Kidney (tissue), 14 donors: ENCODE measurements around the gene OOSP1. TPM values are rescaled to one million over a fixed set of nuclear protein-coding genes. Genes with fewer than 3 reads are reported as not detected.

ENCODE experiments used
- DNase-seq, 5 donors: peaks; one replicate each; pipeline ENCODE4 v3.0.0-alpha.2; 2013 to 2020
- FAIRE-seq: peaks from 2 replicates; lab custom pipeline; 2012; peaks lifted over from hg19 to GRCh38; lab: Jason Lieb, UNC
- H3K27ac ChIP-seq, 2 donors: one replicate each; pipeline ENCODE4 v1.7.0; 2013; ENCODE audit warnings: low read depth in 2 of 2, low read length in 2 of 2, inconsistent platforms in 1 of 2
- H3K27me3 ChIP-seq: one replicate; pipeline ENCODE4 v1.7.1; 2013; ENCODE audit warnings: low read length, inconsistent platforms; ENCODE audit not compliant: control insufficient read depth, insufficient read depth
- H3K36me3 ChIP-seq, 3 donors: one replicate each; pipeline versions ENCODE4 v1.7.0 to v1.7.1; 2013; ENCODE audit warnings: low read length in 3 of 3, control low read depth in 1 of 3, inconsistent platforms in 1 of 3; ENCODE audit not compliant: insufficient read depth in 3 of 3, control insufficient read depth in 2 of 3
- H3K4me1 ChIP-seq, 3 donors: one replicate each; pipeline versions ENCODE4 v1.7.0 to v1.7.1; 2013; ENCODE audit warnings: low read length in 3 of 3, inconsistent platforms in 1 of 3, low read depth in 1 of 3; ENCODE audit not compliant: control insufficient read depth in 2 of 3, insufficient read depth in 2 of 3
- H3K4me3 ChIP-seq, 3 donors: one replicate each; pipeline versions ENCODE4 v1.7.0 to v1.8.1; 2013; ENCODE audit warnings: low read length in 3 of 3, control low read depth in 1 of 3, inconsistent platforms in 1 of 3
- H3K9ac ChIP-seq, 3 donors: one replicate each; pipeline versions ENCODE4 v1.7.0 to v1.7.1; 2013; ENCODE audit warnings: low read length in 3 of 3, control low read depth in 1 of 3, inconsistent platforms in 1 of 3
- H3K9me3 ChIP-seq, 3 donors: one replicate each; pipeline versions ENCODE4 v1.7.0 to v1.7.1; 2013; ENCODE audit warnings: low read length in 3 of 3, control low read depth in 1 of 3, inconsistent platforms in 1 of 3; ENCODE audit not compliant: control insufficient read depth in 2 of 3, insufficient read depth in 1 of 3
- intact Hi-C: fragments of 100-400 bp; cut with DNase I; formaldehyde crosslinking; loops from one replicate; pipeline ENCODE4 v1.11.1; 2022
- polyA plus RNA-seq: library from polyadenylated mRNA; stranded (reverse); fragments of 350-450 nt; fragmentation: Illumina TruSeq; extraction: RNeasy Lipid Tissue Mini Kit (QIAGEN cat#74804); gene quantifications from one replicate; pipeline ENCODE4 v1.2.3, GENCODE V29; 2014; ENCODE audit warnings: low read depth, low replicate concordance; ENCODE audit not compliant: insufficient read depth
- total RNA-seq: library from RNA; stranded (reverse); fragmentation: NEBNext Ultra II Directional; extraction: Animal tissue kit (Norgen Biotek cat#: 25700); gene quantifications from one replicate; pipeline ENCODE4 v1.2.1, GENCODE V29; 2021
- TF ChIP-seq, protein P1 (sequence below): IDR thresholded peaks from 3 replicates; pipeline ENCODE4 v1.5.1; 2012; ENCODE audit warnings: mild to moderate bottlenecking, moderate library complexity, borderline replicate concordance; ENCODE audit not compliant: insufficient read depth; ENCODE audit errors: extremely low read depth
- donor health status: control.
- donor health status: control.
- donor health status: control.
- donor health status: control.
- donor health status: control.
- donor health status: DM: yes; HTN: yes; CAD: no.
- donor health status: Normal renal cell carcinoma (clear cell type).

Gene OOSP1
- total and polyA plus RNA-seq, 2 donors from 2014 or later = not detected

DNA sequence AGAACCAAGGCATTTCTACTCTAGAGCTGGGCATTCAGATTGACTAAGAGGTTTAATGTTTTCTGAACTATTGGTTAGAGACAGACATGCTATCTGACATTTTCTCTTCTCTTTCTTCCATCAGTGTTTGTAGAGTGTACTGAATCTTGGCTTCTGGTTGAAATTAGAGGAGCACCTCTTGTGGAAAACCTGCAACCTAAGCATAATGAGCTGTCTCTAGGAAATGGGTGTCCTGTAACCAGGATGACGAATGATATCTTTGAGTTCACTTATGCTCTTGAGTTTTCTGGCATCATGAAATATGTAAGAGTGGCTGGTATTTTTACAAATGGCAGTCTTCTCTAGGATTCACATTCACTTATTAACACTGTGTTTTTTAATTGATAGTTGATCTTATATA is 45.0 kb downstream of the OOSP1 start:
- FAIRE-seq = no peak
- H3K27ac ChIP-seq = no peak overlapping the region
- H3K36me3 ChIP-seq = no peaks in the 10 kb centered on the region
- H3K9ac ChIP-seq = no peak overlapping the region
- intact Hi-C loops = no loop called here
- H3K4me1 ChIP-seq = no peaks in the 10 kb centered on the region
- no peak for DNase-seq
- H3K9me3 ChIP-seq = no peaks in the 10 kb centered on the region
- H3K4me3 ChIP-seq = no peak overlapping the region
- H3K27me3 ChIP-seq = no peaks in the 10 kb centered on the region
- TF ChIP-seq, protein P1, sequence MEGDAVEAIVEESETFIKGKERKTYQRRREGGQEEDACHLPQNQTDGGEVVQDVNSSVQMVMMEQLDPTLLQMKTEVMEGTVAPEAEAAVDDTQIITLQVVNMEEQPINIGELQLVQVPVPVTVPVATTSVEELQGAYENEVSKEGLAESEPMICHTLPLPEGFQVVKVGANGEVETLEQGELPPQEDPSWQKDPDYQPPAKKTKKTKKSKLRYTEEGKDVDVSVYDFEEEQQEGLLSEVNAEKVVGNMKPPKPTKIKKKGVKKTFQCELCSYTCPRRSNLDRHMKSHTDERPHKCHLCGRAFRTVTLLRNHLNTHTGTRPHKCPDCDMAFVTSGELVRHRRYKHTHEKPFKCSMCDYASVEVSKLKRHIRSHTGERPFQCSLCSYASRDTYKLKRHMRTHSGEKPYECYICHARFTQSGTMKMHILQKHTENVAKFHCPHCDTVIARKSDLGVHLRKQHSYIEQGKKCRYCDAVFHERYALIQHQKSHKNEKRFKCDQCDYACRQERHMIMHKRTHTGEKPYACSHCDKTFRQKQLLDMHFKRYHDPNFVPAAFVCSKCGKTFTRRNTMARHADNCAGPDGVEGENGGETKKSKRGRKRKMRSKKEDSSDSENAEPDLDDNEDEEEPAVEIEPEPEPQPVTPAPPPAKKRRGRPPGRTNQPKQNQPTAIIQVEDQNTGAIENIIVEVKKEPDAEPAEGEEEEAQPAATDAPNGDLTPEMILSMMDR = no peak

DNA sequence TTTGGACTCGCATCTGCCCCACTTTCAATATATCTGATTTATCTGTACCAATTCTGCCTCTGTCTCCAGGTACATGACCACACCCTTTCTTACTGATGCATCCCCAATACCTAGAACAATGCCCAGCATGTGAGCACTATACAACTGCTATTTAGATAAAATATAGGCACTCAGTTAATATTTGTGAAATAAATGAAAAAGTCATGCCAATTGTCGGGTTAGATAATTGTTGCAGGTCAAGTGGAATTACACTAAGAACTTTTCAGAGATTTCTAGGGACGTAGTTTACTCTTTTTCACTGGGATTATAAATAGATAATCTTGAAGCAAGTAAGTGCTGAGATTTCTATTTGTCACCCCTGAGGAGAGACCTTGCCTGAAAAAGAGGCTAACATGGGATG is 46.1 kb downstream of the OOSP1 start:
- Histone ChIP-seq H3K4me1 (no peaks in the 10 kb centered on the region), H3K4me3 (no peak overlapping the region), H3K27ac (no peak overlapping the region), H3K9ac (no peak overlapping the region), H3K36me3 (no peaks in the 10 kb centered on the region), H3K9me3 (no peaks in the 10 kb centered on the region), H3K27me3 (no peaks in the 10 kb centered on the region)
- intact Hi-C loops = no loop called here
- TF ChIP-seq, protein P1 = no peak
- DNase-seq (no peak), FAIRE-seq (no peak)

DNA sequence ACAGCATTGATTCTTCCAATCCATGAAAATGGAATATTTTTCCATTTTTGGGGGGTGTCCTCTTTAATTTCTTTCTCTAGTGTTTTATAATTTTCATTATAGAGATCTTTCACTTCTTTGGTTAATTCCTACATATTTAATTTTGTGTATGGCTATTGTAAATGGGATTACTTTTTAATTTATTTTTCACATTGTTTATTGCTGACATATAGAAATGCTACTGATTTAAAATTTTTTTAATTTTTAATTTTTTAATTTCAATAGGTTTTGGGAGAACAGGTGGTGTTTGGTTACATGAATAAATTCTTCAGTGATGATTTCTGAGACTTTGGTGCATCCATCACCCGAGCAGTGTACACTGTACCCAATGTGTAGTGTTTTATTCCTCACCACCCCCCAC is 52.2 kb downstream of the OOSP1 start:
- Histone ChIP-seq H3K9ac (no peak overlapping the region), H3K4me3 (no peak overlapping the region), H3K27me3 (no peaks in the 10 kb centered on the region), H3K27ac (no peak overlapping the region), H3K9me3 (no peaks in the 10 kb centered on the region), H3K4me1 (no peaks in the 10 kb centered on the region), H3K36me3 (no peaks in the 10 kb centered on the region)
- TF ChIP-seq, protein P1 = no peak
- FAIRE-seq (peak; percentile 21), DNase-seq (no peak)
- intact Hi-C loops = no loop called here

DNA sequence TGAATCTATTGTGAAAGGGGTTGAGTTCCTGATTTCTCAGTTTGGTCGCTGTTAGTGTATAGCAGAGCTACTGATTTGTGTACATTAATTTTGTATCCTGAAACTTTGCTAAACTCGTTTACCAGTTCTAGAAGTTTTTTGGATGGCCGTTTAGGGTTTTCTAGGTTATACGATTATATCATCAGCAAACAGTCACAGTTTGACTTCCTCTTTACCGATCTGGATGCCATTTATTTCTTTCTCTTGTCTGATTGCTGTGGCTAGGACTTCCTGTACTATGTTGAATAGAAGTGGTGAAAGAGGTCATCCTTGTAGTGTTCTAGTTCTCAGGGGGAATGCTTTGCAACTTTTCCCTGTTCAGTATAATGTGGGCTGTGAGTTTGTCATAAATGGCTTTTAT is 54.2 kb downstream of the OOSP1 start:
- no peak for DNase-seq
- Histone ChIP-seq H3K36me3 (no peaks in the 10 kb centered on the region), H3K4me3 (no peak overlapping the region), H3K27me3 (no peaks in the 10 kb centered on the region), H3K9ac (no peak overlapping the region), H3K4me1 (no peaks in the 10 kb centered on the region), H3K27ac (no peak overlapping the region), H3K9me3 (no peaks in the 10 kb centered on the region)
- intact Hi-C loops = no loop called here
- FAIRE-seq = no peak
- TF ChIP-seq, protein P1 = no peak
